ENCODE measurements around the gene ANKK1.

- no peak for TF ChIP-seq CTCF (IDR thresholded peaks at IDR 0.05)
- TF ChIP-seq POLR2A (IDR thresholded peaks at IDR 0.05): no peak
These were observed 713 bp upstream of the ANKK1 start for GRCh38 chr11:113386866-113387265.
